Epithelial cell of prostate (primary cell): Measurements from ENCODE around the gene TRPC4AP.
"Not testable (repeated sequence)": the region's sequence is repeated elsewhere in the genome, so short reads cannot be mapped to it uniquely, and the experiment has no call there.

Experiments used
- DNase-seq: peaks from one replicate; pipeline ENCODE4 v3.0.0-alpha.2; 2011; ENCODE audit warnings: low read depth, low spot score
- H3K27ac ChIP-seq: fragments of 450-650 bp; 2 replicates; pipeline ENCODE4 v1.5.1; 2017; ENCODE audit warnings: mild to moderate bottlenecking

Gene TRPC4AP

DNA sequence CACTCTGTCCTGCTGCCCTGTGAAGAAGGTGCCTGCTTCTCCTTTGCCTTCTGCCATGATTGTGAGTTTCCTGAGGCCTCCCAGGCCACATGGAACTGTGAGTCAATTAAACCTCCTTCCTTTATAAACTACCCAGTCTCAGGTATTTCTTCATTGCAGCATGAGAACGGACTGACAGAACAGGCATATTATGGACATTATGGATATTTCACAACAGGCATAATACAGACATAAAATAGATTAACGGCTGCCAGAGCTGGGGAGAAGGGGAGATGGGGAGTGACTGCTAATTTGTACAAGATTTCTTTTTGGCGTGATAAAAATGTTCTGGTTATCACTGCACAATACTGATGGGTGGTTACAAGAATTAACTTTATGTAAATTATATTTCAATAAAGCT, 29.4 kb downstream of the TRPC4AP start:
- DNase-seq, result no peak
- no peak overlapping the region for H3K27ac ChIP-seq

DNA sequence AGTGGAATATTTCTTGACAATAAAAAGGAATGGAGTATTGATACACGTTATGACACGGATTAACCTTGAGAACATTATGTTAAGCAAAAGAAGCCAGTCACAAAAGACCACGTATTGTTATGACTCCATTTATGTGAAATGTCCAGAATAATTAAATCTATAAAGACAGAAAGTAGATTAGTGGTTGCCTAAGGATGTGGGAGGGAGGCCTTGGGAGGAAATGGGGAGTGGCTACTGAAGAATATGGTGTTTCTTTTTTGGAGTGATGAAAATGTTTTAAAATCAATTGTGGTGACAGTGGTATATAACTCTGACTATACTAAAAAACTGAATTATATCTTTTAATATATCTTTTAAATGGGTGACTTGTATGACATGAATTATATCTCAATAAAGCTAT, 30.1 kb downstream of the TRPC4AP start:
- no peak for DNase-seq
- no peak overlapping the region for H3K27ac ChIP-seq

DNA sequence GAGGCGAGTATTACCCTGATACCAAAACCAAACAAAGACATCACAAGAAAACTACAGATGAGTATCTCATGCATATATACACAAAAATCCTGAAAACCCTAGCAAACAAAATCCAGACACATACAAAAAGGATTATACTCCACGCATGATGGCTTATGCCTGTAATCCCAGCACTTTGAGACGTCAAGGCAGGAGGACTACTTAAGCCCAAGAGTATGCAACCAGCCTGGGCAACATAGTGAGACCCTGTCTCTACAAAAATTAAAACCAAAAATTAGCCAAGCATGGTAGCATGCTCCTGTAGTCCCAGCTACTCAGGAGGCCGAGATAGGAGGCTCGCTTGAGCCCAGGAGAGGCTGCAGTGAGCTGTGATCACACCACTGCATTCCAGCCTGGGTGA, 32.4 kb downstream of the TRPC4AP start:
- no peak overlapping the region for H3K27ac ChIP-seq
- no peak for DNase-seq

DNA sequence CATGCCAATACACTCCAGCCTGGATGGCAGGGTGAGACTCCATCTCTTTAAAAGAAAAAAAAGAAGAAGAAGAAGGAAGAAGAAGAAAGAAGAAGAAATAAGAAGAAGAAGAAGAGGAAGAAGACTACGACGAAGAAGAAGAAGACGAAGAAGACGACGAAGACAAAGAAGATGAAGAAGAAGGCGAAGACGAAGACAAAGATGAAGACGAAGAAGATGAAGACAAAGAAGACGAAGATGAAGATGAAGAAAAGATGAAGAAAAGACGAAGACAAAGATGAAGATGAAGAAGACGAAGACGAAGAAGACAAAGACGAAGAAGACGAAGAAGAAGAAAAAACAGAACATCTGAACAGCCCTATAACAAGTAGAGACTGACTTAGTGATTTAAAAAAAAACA, 33.0 kb downstream of the TRPC4AP start:
- no peak for DNase-seq
- no peak overlapping the region for H3K27ac ChIP-seq

DNA sequence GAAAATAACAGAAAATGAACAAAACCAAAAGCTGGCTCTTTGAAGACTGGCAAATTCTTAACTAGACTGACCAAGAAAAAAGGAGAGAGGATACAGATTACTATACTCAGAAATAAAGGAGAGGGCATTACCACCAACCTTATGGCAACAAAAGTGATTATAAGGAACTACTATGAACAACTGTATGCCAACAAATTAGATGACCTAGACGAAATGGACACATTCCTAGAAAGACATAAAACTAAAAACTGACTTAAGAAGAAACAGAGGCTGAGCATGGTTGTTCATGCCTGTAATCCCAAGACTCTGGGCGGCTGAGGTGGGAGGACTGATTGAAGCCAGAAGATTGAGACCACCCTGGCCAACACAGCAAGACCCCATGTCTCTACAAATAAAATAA, 33.5 kb downstream of the TRPC4AP start:
- DNase-seq, result no peak
- no peak overlapping the region for H3K27ac ChIP-seq

DNA sequence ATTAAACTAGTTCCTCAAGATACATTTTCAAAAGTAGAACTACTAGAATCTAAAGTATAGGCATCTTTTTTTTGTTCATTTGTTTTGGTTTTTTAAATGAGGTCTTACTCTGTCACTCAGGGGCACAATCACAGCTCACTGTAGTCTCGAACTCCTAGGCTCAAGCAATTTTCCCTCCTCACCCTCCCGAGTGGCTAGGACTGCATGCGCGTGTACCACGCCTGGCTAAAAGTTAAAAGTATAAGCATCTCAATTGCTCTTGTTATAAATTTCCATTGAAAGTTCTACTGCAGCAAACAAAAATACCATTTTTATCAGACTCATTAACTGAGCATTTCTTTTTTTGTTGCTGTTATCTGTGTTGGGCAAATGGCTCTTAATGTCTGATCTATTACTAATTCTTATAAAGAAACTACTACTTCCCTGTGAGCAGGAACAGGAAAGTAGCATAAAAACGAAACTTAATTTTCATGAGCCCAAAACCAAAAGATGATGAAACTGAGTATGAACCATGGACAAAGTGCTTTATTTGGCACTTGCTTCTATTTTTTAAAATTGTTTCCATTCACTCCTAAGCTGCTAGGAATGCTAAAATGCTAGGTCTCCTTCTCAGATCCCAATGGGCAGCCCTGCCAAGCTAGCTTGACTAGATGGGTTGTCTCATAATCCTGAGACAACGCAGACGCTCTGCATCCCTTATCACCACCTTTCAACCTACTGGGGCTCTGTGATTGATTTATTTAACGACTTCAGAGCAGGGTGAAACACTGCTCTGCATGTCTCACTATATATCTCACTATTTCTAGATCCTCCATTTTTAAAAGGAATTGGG, 36.9 kb downstream of the TRPC4AP start:
- DNase-seq, result no peak
- no peak overlapping the region for H3K27ac ChIP-seq

DNA sequence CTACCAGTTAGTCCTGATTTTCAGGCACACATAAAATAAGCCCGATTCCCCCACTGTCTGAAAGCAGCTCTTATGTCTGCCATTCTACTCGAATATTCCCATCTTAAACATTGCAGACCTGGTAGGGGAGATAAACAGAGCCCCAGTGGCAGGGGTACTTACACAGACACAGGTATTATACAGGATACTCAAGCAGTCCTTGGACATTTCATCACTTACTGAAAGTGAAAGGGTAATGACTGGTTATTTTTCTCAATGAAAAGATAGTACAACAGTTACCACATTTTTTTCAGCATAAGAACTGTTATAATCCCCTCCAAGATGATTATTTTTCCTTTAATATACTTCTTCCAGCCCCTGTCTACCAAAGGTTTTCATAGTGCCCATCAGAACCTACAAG, 37.8 kb downstream of the TRPC4AP start:
- no peak for DNase-seq
- no peak overlapping the region for H3K27ac ChIP-seq

DNA sequence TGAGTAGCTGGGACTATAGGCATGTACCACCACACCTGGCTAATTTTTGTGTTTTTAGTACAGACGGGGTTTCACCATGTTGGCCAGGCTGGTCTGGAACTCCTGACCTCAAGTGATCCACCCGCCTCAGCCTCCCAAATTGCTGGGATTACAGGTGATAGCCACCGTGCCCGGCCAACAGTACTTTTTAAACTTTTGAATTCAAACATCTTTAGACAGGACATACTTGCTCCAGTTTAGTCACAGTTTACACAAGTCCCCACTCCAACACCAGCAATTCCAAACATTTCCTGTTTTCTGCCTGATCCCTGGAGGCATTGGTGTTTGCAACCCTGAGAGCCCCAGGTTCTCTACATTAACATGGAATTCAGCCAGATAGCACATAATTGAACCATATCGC, 40.0 kb downstream of the TRPC4AP start:
- not testable (repeated sequence) for DNase-seq

DNA sequence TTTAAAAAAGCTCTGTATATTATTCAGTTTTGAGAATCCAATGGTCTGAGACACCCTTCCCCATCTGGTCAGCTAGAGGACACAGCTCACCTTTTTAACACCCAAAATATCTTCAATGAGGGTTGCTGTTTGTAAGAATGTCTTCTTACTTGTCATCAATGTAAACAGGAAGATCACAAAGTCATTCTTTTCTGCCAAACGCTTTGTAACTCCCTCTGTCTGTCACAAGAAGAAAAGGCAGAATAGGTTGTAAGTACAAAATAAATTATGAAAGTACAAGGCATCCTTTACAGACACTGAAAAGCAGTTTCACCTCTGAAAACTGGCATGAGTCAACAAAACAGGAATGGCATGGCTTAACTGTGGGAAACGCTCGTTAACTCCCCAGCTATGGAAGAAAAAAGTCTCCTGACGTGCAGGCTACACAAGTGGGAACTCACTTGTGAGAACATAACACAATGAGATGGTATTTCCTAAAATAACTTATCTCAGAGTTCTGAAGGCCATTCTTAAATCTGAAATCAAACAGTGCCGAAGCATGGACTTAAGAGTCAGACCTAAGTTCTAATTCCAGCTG, 42.7 kb downstream of the TRPC4AP start:
- no peak overlapping the region for H3K27ac ChIP-seq
- DNase-seq, result no peak

More for the DNA sequence above, 40.0 kb downstream of the TRPC4AP start:
- H3K27ac ChIP-seq, result peak overlapping the region; percentile 5

DNA sequence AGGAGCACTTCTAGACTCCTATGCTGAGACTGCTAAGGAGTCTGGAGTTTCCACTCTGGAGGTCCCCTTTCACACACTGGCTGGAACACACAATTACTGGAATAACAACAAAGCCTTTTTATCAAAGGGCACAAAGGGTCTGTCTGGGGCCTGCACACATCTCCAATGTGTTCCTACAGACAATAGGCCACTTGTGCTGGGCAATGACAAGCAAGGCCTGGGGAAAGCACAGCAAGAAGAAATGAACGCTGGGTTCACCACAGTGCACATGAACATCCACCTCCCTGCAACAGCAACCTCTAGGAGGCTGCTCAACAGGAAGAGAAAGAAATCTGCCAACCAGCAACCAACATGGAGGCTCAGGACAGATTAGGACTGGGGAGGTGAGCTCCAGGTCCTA, 43.9 kb downstream of the TRPC4AP start:
- no peak overlapping the region for H3K27ac ChIP-seq
- no peak for DNase-seq

DNA sequence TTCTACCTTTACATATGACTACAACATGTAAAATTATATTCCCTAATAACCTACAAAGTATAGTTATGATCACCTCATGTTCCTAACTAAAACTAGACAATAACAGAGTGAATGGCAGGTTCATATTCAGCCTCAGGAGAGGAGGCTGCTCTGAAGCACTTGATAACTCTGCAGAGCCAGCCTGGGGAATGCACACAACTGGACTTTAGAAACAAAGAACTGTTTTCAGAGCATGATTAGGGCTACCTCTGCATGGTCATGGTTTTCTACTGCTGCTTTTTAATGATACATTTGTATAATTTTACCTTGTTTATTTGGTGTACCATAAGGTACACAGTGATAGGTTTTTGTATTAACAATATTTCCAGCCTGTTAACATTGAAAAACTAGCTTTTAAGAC, 50.3 kb downstream of the TRPC4AP start:
- no peak overlapping the region for H3K27ac ChIP-seq
- no peak for DNase-seq

DNA sequence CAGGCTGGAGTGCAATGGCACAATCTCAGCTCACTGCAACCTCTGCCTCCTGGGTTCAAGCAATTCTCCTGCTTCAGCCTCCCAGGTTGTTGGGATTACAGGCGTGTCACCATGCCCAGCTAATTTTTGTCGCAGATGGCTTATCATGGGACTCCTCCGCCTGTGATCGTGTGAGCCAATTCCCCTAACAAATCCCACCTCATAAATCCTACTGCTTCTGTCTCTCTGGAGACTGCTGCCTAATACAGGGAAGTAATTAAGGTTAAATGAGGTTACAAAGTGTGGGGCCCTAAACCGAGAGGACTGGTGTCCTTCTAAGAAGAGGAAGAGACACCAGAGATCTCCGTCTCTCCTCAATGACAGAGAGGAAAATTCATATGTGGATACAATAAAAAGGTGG, 52.0 kb downstream of the TRPC4AP start:
- DNase-seq, result no peak
- no peak overlapping the region for H3K27ac ChIP-seq

DNA sequence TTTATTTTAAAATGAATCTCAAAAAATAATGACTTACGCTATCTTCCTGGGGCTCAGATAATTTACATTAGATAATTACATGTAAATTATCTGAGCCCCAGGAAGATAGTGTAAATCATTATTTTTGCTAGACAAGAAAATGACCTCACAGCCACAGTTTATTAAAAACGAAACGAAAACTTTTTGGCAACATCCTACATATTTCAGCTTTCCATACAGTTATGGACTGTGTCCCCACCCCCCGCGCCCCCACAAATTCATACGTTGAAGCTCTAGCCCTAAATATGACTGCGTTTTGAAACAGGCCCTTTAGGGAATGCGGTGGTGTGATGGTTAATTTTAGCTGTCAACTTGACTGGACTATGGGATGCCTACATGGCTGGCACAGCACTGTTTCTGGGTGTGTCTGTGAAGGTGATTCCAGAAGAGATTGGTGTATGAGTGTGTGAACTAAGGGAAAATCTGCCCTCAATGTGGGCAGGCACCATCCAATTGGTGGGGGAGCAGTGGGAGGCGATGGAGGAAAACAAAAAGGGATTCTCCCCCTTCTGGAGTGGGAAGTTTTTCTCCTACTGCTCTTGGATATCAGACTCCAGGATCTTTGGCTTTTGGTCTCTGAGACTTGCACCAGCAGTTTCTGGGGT, 52.6 kb downstream of the TRPC4AP start:
- DNase-seq, result no peak
- no peak overlapping the region for H3K27ac ChIP-seq

DNA sequence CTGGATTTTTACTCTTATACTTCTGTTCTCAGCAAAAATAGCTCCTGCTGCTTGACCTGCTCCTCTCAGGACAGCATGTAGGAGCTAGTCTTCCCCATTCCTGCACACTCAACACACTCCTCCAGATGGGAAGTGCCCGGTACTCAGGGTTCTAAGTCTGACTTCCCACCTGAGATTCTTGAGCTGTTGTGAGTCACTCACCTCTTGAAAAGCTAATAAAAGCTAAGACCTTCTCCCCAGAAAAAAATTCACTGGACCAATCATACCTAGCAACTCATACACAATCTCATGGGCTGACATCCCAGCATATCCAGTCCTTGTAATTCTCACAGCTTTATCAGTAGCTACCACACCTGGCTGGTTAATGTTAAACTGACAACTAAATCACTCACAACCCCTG, 53.5 kb downstream of the TRPC4AP start:
- peak; percentile 57 for DNase-seq
- H3K27ac ChIP-seq, result no peak overlapping the region

DNA sequence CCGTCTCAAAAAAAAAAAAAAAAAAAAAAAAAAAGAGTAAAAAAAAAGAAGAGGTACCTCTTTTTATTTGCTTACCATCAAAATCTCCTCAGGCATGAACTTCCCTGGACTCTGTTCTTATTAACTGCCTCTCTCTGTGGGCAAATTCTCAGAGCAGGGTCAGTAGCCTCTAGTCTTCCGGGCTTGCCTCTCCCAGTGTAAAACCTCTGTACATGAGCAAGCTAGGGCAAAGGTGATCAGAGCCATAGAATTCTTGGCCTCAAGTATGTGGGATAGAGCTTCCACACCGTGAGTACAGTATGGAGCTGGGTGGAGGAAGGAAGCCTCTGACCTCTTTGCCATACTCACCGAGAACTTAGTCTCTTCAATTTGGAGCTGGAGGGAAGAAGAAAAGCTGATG, 58.5 kb downstream of the TRPC4AP start:
- no peak for DNase-seq
- no peak overlapping the region for H3K27ac ChIP-seq

DNA sequence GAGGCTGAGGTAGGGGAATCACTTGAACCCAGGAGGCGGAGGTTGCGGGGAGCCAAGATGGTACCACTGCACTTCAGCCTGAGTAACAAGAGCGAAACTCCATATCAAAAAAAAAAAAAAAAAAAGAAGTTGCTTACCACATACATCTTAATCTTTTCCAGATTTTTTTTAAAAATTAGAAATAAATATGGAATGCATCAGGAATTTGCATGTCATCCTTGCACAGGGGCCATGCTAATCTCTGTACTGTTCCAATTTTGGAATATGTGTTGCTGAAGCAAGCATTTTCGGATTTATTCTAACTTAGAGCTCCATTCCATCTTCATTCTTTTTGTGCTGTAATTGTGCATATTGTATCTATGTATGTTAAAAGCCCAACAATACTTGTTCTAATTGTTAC, 62.5 kb downstream of the TRPC4AP start:
- no peak for DNase-seq
- no peak overlapping the region for H3K27ac ChIP-seq

DNA sequence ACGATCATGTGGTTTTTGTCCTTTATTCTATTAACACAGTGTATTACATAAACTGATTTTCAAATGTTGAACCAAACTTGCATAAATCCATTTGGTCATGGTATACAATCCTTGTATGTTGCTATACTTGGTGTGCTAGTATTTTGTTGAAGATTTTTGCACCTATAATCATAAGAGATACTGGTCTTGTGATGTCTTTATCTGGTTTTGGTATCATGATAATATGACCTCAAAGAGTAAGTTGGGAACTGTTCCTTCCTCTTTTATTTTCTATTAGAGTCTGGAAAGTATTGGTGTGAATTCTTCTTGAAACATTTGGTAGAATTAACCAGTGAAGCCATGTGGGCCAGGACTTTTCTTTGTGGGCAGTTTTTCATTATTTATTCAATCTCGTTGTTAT, 65.3 kb downstream of the TRPC4AP start:
- H3K27ac ChIP-seq, result no peak overlapping the region
- DNase-seq, result no peak

DNA sequence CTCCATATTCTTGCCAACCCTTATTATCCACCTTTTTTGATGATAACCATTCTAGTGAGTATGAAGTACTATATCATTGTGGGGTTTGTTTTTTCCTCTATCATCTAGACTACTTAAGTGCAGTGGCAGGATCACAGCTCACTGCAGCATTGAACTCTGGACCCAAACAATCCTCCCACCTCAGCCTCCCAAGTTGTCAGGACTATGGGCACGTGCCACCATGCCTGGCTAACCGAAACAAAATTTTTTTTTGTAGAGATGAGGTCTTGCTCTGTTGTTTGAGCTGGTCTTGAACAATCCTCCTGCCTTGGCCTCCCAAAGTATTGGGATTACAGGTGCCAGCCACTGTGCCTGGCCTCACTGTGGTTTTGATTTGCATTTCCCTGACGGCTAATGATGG, 67.5 kb downstream of the TRPC4AP start:
- DNase-seq, result no peak
- no peak overlapping the region for H3K27ac ChIP-seq

DNA sequence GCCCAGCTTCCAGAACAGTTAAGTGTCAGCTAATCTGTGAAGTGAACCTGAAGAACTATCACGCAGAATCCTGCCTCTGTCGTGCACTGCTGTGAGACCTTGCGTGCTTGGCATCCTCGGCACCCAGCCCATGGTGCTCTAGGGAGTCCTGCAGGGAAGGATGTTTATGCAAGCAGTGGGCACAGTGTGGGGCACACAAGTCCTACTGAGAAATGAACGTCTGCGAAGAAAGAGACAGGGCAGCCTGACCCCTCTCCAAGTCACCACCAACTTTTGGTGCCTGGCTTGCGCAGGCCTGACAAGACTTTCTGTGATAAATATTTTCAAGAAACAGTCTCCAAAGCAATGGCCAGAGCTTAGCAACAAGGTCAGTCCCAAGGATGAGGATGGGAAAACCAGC, 69.0 kb downstream of the TRPC4AP start:
- DNase-seq, result no peak
- H3K27ac ChIP-seq, result no peak overlapping the region

DNA sequence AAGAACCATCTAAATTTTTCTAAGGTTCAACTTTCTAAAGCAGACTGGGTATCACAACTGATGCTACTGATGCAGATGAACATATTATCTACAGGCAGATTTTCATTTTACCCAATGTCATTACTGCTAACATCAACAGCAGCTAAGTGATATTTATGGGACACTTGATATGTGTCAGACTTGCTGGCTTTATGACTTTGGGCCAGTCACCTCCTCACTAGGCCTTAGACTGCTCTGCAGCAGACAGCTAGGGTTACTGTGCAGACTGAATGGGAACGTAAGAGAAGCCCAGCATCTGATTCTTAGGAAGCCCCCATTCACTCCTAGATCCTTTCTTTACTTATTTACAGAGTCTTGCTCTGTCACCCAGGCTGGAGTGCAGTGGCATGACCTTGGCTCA, 70.8 kb downstream of the TRPC4AP start:
- DNase-seq, result no peak
- H3K27ac ChIP-seq, result no peak overlapping the region

DNA sequence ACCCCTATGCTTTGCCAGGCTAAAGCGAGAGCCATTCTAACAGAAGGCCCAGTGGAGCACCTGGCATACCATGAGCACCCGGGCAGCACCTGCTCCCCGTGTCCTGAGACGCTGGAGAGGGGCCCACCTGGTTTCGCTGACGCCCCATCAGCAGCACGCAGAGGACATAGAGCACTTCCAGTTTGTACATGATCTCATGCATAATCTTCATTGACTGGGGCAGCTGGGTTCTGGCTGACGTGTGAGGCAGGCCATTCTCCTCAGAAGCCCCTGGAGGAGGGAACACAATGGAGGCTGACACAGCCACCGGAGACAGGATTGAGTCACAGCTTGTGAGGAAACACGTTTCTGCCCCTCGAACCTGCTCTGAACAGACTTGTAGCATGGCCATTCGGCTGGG, 71.5 kb downstream of the TRPC4AP start:
- H3K27ac ChIP-seq, result no peak overlapping the region
- DNase-seq, result no peak
